ENCODE data around the gene BCL11B. TPM values are rescaled to one million over a fixed set of nuclear protein-coding genes. Genes with fewer than 3 reads are reported as not detected.

Gene BCL11B
- total and polyA plus RNA-seq, 9 of the 15 experiments (the other 6 are each of a cell fraction or from before 2014, with no cell fraction given), result 0.09 TPM; not detected in 8

- in situ Hi-C loops (cut with MboI), result no loop called here
- H3K4me3 ChIP-seq, result no peak overlapping the region
- H3K9ac ChIP-seq (ENCODE audit: insufficient read depth in 1 of 2, low read depth in 2 of 2, low read length in 2 of 2), result no peak overlapping the region
Observed at GRCh38 chr14:99213527-99213971, 58.4 kb downstream of the BCL11B start.

More at GRCh38 chr14:99213527-99213971, 58.4 kb downstream of the BCL11B start:
- Histone ChIP-seq H3K27me3 (ENCODE audit: control insufficient read depth in 2 of 2, insufficient read depth in 2 of 2, low read length in 2 of 2) (peaks cover 0 to 7% of the 10 kb centered on the region in 2 experiments; a peak in 1 of 5 replicates), H3K79me2 (ENCODE audit: control insufficient read depth, insufficient read depth, low read length) (no peaks in the 10 kb centered on the region), H3K9me1 (ENCODE audit: control insufficient read depth, insufficient read depth, low read length) (no peaks in the 10 kb centered on the region), H4K20me1 (replicated peaks; ENCODE audit: control insufficient read depth, insufficient read depth, low read length) (no peaks in the 10 kb centered on the region), H3K9me3 (replicated peaks; ENCODE audit: control insufficient read depth, insufficient read depth, low read depth, low read length) (no peaks in the 10 kb centered on the region), H3K4me2 (ENCODE audit: insufficient read depth, low read length) (no peak overlapping the region), H2AFZ (ENCODE audit: low read depth, low read length) (no peak overlapping the region), H3K4me1 (replicated peaks in 1 of 2; ENCODE audit: control insufficient read depth in 2 of 2, insufficient read depth in 2 of 2, low read length in 2 of 2) (no peaks in the 10 kb centered on the region), H3K27ac (ENCODE audit: extremely low read depth, low read depth, low read length) (no peak overlapping the region), H3K36me3 (ENCODE audit: control insufficient read depth, insufficient read depth, low read length) (no peaks in the 10 kb centered on the region)
- intact Hi-C loops (cut with micrococcal nuclease), result no loop called here
- WGBS (ENCODE audit: insufficient coverage, low coverage, missing lambda C conversion rate), result 0% methylated on average over 3 of the region's 12 CpGs
- TF ChIP-seq ZNF75A (CRISPR knock-in tag; IDR thresholded peaks at IDR 0.05) (no peak), PHB (CRISPR knock-in tag; IDR thresholded peaks at IDR 0.05) (no peak), SP1 (CRISPR knock-in tag; IDR thresholded peaks at IDR 0.05) (no peak), NBN (IDR thresholded peaks at IDR 0.05; ENCODE audit: low read depth) (no peak), NELFE (IDR thresholded peaks at IDR 0.05; ENCODE audit: insufficient read depth, insufficient read length) (no peak), THAP12 (CRISPR knock-in tag; IDR thresholded peaks at IDR 0.05) (no peak), ZNF551 (CRISPR knock-in tag; IDR thresholded peaks at IDR 0.05) (no peak), ATF1 (CRISPR knock-in tag; IDR thresholded peaks at IDR 0.05) (no peak), ATF1 (tag; IDR thresholded peaks at IDR 0.05) (no peak), PHTF2 (CRISPR knock-in tag; IDR thresholded peaks at IDR 0.05) (no peak), ZNF165 (CRISPR knock-in tag; IDR thresholded peaks at IDR 0.05; ENCODE audit: borderline replicate concordance) (no peak), CHD7 (IDR thresholded peaks at IDR 0.05; ENCODE audit: low read depth, low read length) (no peak)
- ATAC-seq (no peak), FAIRE-seq (no peak), DNase-seq (ENCODE audit: extremely low read depth in 1 of 4, low spot score in 3 of 4) (no peak)
- POLR2A ChIA-PET, result no interaction called here
- CTCF ChIA-PET (ENCODE audit: low intra/inter-chr PET ratio), result no interaction called here
- no TSS peak for BruUV-seq (replicated peaks)
